ENCODE data around the gene EAPP. TPM values are rescaled to one million over a fixed set of nuclear protein-coding genes. Genes with fewer than 3 reads are reported as not detected.
"Not testable (repeated sequence)": the region's sequence is repeated elsewhere in the genome, so short reads cannot be mapped to it uniquely, and the experiment has no call there.

Gene EAPP, protein sequence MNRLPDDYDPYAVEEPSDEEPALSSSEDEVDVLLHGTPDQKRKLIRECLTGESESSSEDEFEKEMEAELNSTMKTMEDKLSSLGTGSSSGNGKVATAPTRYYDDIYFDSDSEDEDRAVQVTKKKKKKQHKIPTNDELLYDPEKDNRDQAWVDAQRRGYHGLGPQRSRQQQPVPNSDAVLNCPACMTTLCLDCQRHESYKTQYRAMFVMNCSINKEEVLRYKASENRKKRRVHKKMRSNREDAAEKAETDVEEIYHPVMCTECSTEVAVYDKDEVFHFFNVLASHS
- 10 to 100 TPM; 15.4 to 21.4 TPM for total RNA-seq

DNA sequence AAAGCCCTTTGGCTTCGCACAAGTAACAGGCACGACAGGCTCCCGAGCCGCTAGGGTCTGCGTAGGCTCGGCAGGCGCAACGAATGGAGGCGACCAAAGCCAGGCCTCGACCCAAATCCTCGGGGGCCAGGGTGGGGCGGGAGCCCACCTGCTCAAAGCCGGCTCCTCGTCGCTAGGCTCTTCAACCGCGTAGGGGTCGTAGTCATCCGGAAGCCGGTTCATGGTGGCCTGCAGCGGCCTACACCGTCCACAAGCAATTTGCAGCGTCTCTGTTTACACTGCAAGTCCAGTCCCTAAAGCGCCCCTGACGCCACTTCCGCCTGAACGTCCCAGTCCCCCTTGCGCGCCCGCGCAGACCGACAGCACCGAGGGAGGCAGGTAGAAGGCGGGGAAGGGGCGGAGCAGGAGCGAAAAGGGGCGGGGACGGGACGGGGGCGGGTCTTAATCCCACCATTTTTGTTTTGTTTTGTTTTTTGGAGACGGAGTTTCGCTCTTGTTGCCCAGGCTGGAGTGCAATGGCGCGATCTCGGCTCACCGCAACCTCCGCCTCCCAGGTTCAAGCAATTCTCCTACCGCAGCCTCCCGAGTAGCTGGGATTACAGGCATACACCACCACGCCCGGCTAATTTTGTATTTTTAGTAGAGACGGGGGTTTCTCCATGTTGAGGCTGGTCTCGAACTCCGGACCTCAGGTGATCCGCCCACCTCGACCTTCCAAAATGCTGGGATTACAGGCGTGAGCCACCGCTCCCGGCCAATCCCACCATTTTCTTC is at the start of gene EAPP:
Gene EAPP (minus strand): TSS at position 295 of the 774 bp plus-strand sequence. CDS start 73 bp downstream, at position 222.
- no peaks in the 10 kb centered on the region for H3K36me3 Mint-ChIP-seq
- peak within 1 kb of the TSS; percentile 99 for H3K4me3 Mint-ChIP-seq
- peak; percentile 100 for ATAC-seq
- peak; percentile 97 for DNase-seq (ENCODE audit: low spot score)
- H3K27ac Mint-ChIP-seq = peak within 1 kb of the TSS; percentile 99
- peaks cover 11 to 18% of the 10 kb centered on the region in 2 donors for H3K4me1 Mint-ChIP-seq (ENCODE audit: low read depth in 2 of 2)
- no peaks in the 10 kb centered on the region for H3K9me3 Mint-ChIP-seq
- no peaks in the 10 kb centered on the region for H3K27me3 Mint-ChIP-seq

DNA sequence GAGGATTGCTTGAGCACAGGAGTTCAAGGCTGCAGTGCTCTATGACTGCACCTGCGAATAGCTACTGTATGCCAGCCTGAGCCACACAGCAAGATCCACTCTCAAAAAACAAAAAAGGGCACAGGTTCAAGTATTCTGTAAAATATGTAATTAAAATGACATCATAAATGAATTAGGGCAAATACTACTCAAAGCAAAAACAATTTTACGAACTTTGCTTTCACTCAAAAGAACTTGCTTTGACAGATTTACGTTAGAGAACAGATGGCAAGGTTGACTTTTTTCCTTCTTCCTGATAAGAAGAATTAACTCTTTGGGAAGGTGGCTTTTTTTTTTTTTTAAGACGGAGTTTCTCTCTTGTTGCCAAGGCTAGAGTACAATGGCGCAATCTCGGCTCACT is 44.0 kb upstream of the EAPP start:
- Mint-ChIP-seq H3K9me3 (no peaks in the 10 kb centered on the region), H3K27ac (no peak overlapping the region), H3K36me3 (no peaks in the 10 kb centered on the region), H3K4me1 (ENCODE audit: low read depth in 2 of 2) (no peaks in the 10 kb centered on the region), H3K4me3 (no peak overlapping the region), H3K27me3 (no peaks in the 10 kb centered on the region)
- ATAC-seq = no peak
- DNase-seq (ENCODE audit: low spot score) = no peak

DNA sequence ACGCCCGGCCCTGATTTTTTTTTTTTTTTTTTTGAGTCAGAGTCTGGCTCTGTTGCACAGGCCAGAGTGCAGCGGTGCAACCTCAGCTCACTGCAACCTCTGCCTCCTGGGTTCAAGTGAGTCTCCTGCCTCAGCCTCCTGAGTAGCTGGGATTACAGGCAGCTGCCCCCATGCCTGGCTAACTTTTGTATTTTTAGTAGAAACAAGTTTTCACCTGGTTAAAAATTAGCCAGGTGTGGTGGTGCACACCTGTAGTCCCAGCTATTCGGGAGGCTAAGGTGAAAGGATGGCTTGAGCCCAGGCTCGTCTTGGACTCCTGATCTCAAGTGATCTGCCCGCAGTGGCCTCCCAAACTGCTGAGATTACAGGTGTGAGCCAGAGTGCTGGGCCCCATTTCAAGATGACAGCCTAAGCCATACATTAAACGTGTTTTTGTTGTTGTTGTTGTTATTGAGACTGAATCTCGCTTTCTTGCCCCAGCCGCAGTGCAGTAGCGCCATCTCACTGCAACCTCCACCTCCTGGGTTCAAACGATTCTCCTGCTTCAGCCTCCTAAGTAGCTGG is 42.7 kb upstream of the EAPP start:
- H3K27ac Mint-ChIP-seq = no peak overlapping the region
- no peaks in the 10 kb centered on the region for H3K27me3 Mint-ChIP-seq
- DNase-seq (ENCODE audit: low spot score) (no peak), ATAC-seq (no peak)
- H3K36me3 Mint-ChIP-seq = peaks cover 4% of the 10 kb centered on the region
- H3K4me1 Mint-ChIP-seq (ENCODE audit: low read depth in 2 of 2) = no peaks in the 10 kb centered on the region
- H3K9me3 Mint-ChIP-seq = no peaks in the 10 kb centered on the region
- no peak overlapping the region for H3K4me3 Mint-ChIP-seq

DNA sequence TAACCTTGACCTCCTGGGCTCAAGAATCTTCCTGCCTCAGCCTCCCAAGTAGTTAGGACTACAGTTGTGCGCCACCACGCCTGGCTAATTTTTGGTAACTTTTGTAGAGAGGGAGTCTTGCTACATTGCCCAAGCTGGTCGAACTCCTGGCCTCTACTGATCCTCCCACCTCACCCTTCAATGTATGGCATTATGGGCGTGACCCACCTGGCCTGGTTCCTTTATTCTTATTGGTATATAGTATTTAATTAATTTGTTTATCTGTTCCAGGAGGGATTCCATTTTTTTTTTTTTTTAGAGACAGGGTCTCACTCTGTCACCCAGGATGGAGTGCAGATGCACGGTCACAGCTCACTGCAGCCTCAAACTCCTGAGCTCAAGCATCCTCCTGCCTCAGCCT is 40.9 kb upstream of the EAPP start:
- peaks cover 5% of the 10 kb centered on the region for H3K36me3 Mint-ChIP-seq
- no peak overlapping the region for H3K4me3 Mint-ChIP-seq
- no peaks in the 10 kb centered on the region for H3K9me3 Mint-ChIP-seq
- ATAC-seq (no peak), DNase-seq (ENCODE audit: low spot score) (no peak)
- H3K4me1 Mint-ChIP-seq (ENCODE audit: low read depth in 2 of 2) = no peaks in the 10 kb centered on the region
- no peak overlapping the region for H3K27ac Mint-ChIP-seq
- H3K27me3 Mint-ChIP-seq = no peaks in the 10 kb centered on the region

GRCh38 chr14:34571771-34572170 is 32.3 kb upstream of the EAPP start:
- Mint-ChIP-seq H3K9me3 (no peaks in the 10 kb centered on the region), H3K4me1 (ENCODE audit: low read depth in 2 of 2) (no peaks in the 10 kb centered on the region), H3K27ac (no peak overlapping the region), H3K27me3 (no peaks in the 10 kb centered on the region), H3K36me3 (no peaks in the 10 kb centered on the region), H3K4me3 (no peak overlapping the region)
- no peak for ATAC-seq
- DNase-seq (ENCODE audit: low spot score) = no peak

GRCh38 chr14:34569750-34570149 is 30.2 kb upstream of the EAPP start:
- H3K36me3 Mint-ChIP-seq = no peaks in the 10 kb centered on the region

DNA sequence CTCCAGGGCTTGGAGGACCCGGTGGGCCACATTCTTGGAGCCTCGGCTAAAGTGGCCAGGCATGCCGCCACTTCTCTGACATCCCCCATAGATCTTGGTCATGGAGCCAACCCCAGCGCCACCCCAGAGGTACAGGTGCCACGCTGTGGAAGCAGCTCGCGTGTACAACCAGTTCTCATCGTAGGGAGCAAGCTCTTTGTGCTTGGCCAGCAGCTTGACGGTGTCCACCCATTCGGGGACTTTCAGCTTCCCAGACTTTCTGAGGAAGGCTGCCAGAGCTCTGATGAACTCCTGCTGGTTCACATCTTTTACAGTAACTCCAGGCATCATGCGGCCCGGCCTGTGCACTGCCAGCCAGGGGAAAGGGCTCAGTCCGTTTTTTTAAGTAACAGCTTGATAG is 29.3 kb upstream of the EAPP start:
- Mint-ChIP-seq H3K4me1 (ENCODE audit: low read depth in 2 of 2) (no peaks in the 10 kb centered on the region), H3K36me3 (no peaks in the 10 kb centered on the region), H3K27me3 (no peaks in the 10 kb centered on the region), H3K4me3 (no peak overlapping the region), H3K9me3 (no peaks in the 10 kb centered on the region), H3K27ac (no peak overlapping the region)
- no peak for DNase-seq (ENCODE audit: low spot score)
- ATAC-seq = no peak

More at GRCh38 chr14:34569750-34570149, 30.2 kb upstream of the EAPP start:
- H3K9me3 Mint-ChIP-seq = no peaks in the 10 kb centered on the region
- H3K27ac Mint-ChIP-seq = no peak overlapping the region
- no peak overlapping the region for H3K4me3 Mint-ChIP-seq
- DNase-seq (ENCODE audit: low spot score) (no peak), ATAC-seq (no peak)
- H3K4me1 Mint-ChIP-seq (ENCODE audit: low read depth in 2 of 2) = no peaks in the 10 kb centered on the region
- H3K27me3 Mint-ChIP-seq = no peaks in the 10 kb centered on the region

GRCh38 chr14:34562776-34563150 is 23.3 kb upstream of the EAPP start:
- H3K9me3 Mint-ChIP-seq = no peaks in the 10 kb centered on the region
- no peak overlapping the region for H3K4me3 Mint-ChIP-seq
- H3K27ac Mint-ChIP-seq = no peak overlapping the region
- ATAC-seq (no peak), DNase-seq (ENCODE audit: low spot score) (no peak)
- no peaks in the 10 kb centered on the region for H3K36me3 Mint-ChIP-seq
- H3K4me1 Mint-ChIP-seq (ENCODE audit: low read depth in 2 of 2) = no peaks in the 10 kb centered on the region
- H3K27me3 Mint-ChIP-seq = no peaks in the 10 kb centered on the region

DNA sequence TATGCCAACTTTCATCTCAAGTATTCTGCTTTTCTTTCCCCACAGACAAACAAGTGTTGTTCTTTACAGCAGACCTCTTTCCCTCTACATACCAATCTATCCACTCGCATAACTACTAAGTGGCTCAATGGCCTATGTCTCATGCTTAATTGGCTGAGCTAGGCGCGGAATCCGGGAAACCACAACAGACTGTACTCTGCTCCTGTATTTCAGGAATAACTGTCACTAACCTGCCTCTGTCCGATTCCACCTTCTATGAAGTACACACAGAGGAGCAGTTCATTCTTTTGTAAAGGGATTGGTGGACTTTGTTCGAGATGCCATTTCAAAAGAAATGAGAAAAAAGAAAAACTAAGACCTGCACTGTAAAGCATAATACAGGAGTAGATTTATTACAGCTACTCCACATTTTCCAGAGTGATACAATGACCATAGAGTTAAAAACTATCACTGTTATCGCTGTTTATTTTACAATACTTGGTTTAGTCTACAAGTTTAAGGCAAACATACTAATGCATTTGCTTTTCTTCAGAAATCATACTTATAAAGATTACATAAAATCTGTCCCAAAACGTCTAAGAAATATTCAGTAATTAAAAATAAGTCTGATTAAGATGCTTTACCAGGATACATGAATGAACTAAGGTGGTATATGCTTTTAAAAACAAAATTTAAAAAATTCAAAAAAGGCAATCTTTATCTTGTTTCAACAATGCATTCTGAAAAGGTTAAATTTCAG is 22.7 kb upstream of the EAPP start:
- not testable (repeated sequence) for H3K4me1 Mint-ChIP-seq (ENCODE audit: low read depth in 2 of 2); H3K9me3 Mint-ChIP-seq; H3K27me3 Mint-ChIP-seq; H3K4me3 Mint-ChIP-seq; H3K27ac Mint-ChIP-seq; H3K36me3 Mint-ChIP-seq; DNase-seq (ENCODE audit: low spot score); ATAC-seq

DNA sequence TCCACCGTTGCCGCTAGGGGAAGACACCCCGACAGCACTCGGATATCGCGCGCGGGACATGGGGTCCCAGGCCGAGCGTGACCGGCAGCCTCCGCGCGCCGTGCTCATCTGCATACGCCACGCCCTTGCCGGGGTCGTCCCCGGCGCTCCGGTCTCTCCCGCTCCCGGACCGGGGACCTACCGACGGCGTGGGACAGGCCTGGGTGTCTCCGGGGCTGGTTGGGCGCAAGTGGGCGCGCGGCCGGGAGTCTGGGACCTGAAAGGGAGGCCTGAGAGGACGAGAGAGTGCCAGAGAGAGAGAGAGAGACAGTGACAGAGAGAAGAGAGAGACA is 17.0 kb upstream of the EAPP start:
- H3K36me3 Mint-ChIP-seq; DNase-seq (ENCODE audit: low spot score); H3K4me3 Mint-ChIP-seq; H3K9me3 Mint-ChIP-seq; H3K27me3 Mint-ChIP-seq; H3K27ac Mint-ChIP-seq: not testable (repeated sequence)
- peaks cover 14 to 16% of the 10 kb centered on the region in 2 donors for H3K4me1 Mint-ChIP-seq (ENCODE audit: low read depth in 2 of 2)
- ATAC-seq = peak; percentile 67 to 69

DNA sequence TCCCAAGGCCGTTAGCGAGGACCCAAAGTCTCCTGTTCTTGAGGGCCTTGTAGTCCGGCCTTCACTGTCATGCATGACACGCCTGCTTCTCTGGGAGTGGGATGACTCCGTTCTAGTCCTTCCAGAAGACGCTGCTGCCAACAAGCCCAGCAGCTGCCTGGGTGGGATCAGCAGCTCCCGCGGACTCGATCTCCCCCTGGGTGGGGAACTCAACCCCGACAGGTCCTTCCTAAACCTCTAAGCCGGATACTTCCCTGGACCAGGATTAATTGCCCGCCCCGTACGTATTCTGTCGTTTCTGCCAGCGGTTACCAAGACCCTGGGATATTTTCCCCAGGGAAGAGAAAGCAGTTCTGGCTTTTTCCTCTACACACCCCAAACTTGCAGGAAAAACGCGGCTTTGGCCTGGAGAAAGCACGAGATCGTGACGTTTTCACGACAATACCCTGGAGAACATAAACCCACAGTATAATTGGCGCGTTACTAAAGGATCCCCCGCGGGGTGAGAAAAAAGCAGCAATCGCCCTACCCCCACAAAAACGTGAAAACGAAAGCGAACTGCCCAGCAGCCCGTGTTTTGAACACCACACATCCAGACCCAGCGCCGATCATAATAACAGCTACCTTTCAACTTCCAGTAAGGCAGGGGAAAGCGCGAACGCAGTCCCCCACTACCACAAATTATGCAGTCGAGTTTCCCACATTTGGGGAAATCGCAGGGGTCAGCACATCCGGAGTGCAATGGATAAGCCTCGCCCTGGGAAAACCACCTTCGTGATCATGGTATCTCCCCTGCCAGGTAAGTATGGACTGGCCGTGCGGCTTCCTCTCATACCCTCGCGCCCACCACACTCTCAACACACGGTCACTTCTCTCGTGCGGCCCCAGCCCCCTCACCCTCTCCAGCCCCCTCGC is 16.3 kb upstream of the EAPP start:
- not testable (repeated sequence) for DNase-seq (ENCODE audit: low spot score); H3K27ac Mint-ChIP-seq; H3K9me3 Mint-ChIP-seq; H3K27me3 Mint-ChIP-seq; H3K4me3 Mint-ChIP-seq; H3K36me3 Mint-ChIP-seq
- H3K4me1 Mint-ChIP-seq (ENCODE audit: low read depth in 2 of 2) = peaks cover 15 to 19% of the 10 kb centered on the region in 2 donors
- peak; percentile 81 to 84 for ATAC-seq

- H3K4me3 Mint-ChIP-seq = peak overlapping the region; percentile 50
- no peaks in the 10 kb centered on the region for H3K36me3 Mint-ChIP-seq
- H3K27ac Mint-ChIP-seq = peak overlapping the region; percentile 34 to 65
- H3K4me1 Mint-ChIP-seq (ENCODE audit: low read depth in 2 of 2) = peaks cover 19 to 22% of the 10 kb centered on the region in 2 donors
- ATAC-seq (peak in 1 of 2 donors; percentile 43), DNase-seq (ENCODE audit: low spot score) (peak; percentile 66)
- peaks cover 3% of the 10 kb centered on the region for H3K9me3 Mint-ChIP-seq
- no peaks in the 10 kb centered on the region for H3K27me3 Mint-ChIP-seq
These were observed 15.2 kb upstream of the EAPP start for GRCh38 chr14:34554540-34555250.

Measured in natural killer cell treated with Interleukin-12 subunit alpha and Interleukin-12 subunit beta and Interleukin-15 and Interleukin-18, amount 100 ng/mL, for 72 hours (primary cell).